ENCODE data around the gene SUN5.

- no peak for TF ChIP-seq CTCF (IDR thresholded peaks at IDR 0.05)
- no peak for TF ChIP-seq POLR2AphosphoS5 (IDR thresholded peaks at IDR 0.05; ENCODE audit: low read depth, low read length)
- no peak for TF ChIP-seq SIN3A (IDR thresholded peaks at IDR 0.05; ENCODE audit: borderline replicate concordance, insufficient read depth, low read depth, low read length)
- TF ChIP-seq, protein P1, sequence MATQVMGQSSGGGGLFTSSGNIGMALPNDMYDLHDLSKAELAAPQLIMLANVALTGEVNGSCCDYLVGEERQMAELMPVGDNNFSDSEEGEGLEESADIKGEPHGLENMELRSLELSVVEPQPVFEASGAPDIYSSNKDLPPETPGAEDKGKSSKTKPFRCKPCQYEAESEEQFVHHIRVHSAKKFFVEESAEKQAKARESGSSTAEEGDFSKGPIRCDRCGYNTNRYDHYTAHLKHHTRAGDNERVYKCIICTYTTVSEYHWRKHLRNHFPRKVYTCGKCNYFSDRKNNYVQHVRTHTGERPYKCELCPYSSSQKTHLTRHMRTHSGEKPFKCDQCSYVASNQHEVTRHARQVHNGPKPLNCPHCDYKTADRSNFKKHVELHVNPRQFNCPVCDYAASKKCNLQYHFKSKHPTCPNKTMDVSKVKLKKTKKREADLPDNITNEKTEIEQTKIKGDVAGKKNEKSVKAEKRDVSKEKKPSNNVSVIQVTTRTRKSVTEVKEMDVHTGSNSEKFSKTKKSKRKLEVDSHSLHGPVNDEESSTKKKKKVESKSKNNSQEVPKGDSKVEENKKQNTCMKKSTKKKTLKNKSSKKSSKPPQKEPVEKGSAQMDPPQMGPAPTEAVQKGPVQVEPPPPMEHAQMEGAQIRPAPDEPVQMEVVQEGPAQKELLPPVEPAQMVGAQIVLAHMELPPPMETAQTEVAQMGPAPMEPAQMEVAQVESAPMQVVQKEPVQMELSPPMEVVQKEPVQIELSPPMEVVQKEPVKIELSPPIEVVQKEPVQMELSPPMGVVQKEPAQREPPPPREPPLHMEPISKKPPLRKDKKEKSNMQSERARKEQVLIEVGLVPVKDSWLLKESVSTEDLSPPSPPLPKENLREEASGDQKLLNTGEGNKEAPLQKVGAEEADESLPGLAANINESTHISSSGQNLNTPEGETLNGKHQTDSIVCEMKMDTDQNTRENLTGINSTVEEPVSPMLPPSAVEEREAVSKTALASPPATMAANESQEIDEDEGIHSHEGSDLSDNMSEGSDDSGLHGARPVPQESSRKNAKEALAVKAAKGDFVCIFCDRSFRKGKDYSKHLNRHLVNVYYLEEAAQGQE (IDR thresholded peaks at IDR 0.05; ENCODE audit: insufficient read depth in 1 of 2, low read depth in 2 of 2, low read length in 1 of 2): no peak
- no peak for TF ChIP-seq TCF7L2 (IDR thresholded peaks at IDR 0.05; ENCODE audit: low read depth, low read length)
Observed at GRCh38 chr20:33024609-33025317, 20.5 kb upstream of the SUN5 start.

Data from Panc1 (cell line).